HCT116 (cell line): ENCODE results near the gene HHAT. TPM values are rescaled to one million over a fixed set of nuclear protein-coding genes. Genes with fewer than 3 reads are reported as not detected.

Source experiments
- ATAC-seq: fragments of 200-7000 bp; cut with Tn5 transposase; 2 replicates; pipeline ENCODE4 v1.9.1; 2020; ENCODE audit warnings: mild to moderate bottlenecking, moderate library complexity
- BruUV-seq: library from RNA; stranded (reverse); fragments of 400-500 nt; replicated peaks from 2 replicates; lab custom pipeline; 2021; lab: Mats Ljungman, UMichigan
- CTCF ChIA-PET: fragments of 300-600 bp; sonication (Branson Sonifier 250); formaldehyde crosslinking; loops from one replicate; lab custom pipeline; 2021; ENCODE audit warnings: antibody characterized with exemption; lab: Charles Lee
- POLR2A ChIA-PET: fragments of 300-600, 350-600 bp; sonication (Branson Sonifier 250); formaldehyde crosslinking; loops from one replicate; lab custom pipeline; 2021; ENCODE audit warnings: antibody characterized with exemption; lab: Charles Lee
- RAD21 ChIA-PET, 2 experiments: fragments of 300-600 bp; sonication (Branson Sonifier 250); formaldehyde crosslinking; loops; one replicate each; lab custom pipeline; 2023; ENCODE audit warnings: low total read pairs in 2 of 2; ENCODE audit not compliant: uncharacterized antibody in 2 of 2, unreplicated experiment in 2 of 2, low non-redundant PET in 1 of 2; lab: Charles Lee
- DNase-seq: peaks from one replicate; pipeline ENCODE4 v3.0.0-alpha.2; 2010; ENCODE audit warnings: low read depth, low spot score
- H2AFZ ChIP-seq: fragments of 200-600 bp; shearing (Covaris generic), sonication (generic); 2 replicates; pipeline ENCODE4 v1.6.1; 2017; ENCODE audit warnings: low read depth, mixed run types, mixed read lengths, antibody characterized with exemption, low read length; ENCODE audit not compliant: poor library complexity, severe bottlenecking
- H3K27ac ChIP-seq: 2 replicates; pipeline ENCODE4 v1.5.1; 2012; ENCODE audit warnings: low read depth, low read length
- H3K27me3 ChIP-seq: fragments of 200-600 bp; sonication (generic); 2 replicates; pipeline ENCODE4 v1.6.1; 2016; ENCODE audit warnings: mixed run types, low read length, mixed read lengths; ENCODE audit not compliant: insufficient read depth
- H3K36me3 ChIP-seq, 2 experiments: fragments of 200-500 bp in 1 of 2; fragments of 200-600 bp in 1 of 2; sonication (Bioruptor generic) in 1 of 2; sonication (generic) in 1 of 2; 2 replicates each; pipeline versions ENCODE4 v1.5.1 to v1.6.1; 2014 to 2016; ENCODE audit warnings: low read length in 2 of 2, inconsistent platforms in 1 of 2, mixed read lengths in 1 of 2, mixed run types in 1 of 2; ENCODE audit not compliant: insufficient read depth in 2 of 2, control insufficient read depth in 1 of 2
- H3K4me1 ChIP-seq, 2 experiments: fragments of 200-600 bp in 1 of 2; sonication (generic) in 1 of 2; 2 replicates each; pipeline versions ENCODE4 v1.5.1 to v1.6.1; 2012 to 2017; ENCODE audit warnings: low read length in 2 of 2, inconsistent platforms in 1 of 2, mild to moderate bottlenecking in 1 of 2, mixed read lengths in 1 of 2, mixed run types in 1 of 2, moderate library complexity in 1 of 2; ENCODE audit not compliant: insufficient read depth in 2 of 2, control insufficient read depth in 1 of 2
- H3K4me2 ChIP-seq: fragments of 200-600 bp; sonication (generic); 2 replicates; pipeline ENCODE4 v1.6.1; 2017; ENCODE audit warnings: mixed run types, low read length, mixed read lengths
- H3K4me3 ChIP-seq, 2 experiments: fragments of 200-600 bp in 1 of 2; sonication (generic) in 1 of 2; replicated peaks in 1 of 2; 2 replicates each; pipeline ENCODE4 v1.5.1; 2011 to 2016; ENCODE audit warnings: low read length in 2 of 2, control low read depth in 1 of 2, low read depth in 1 of 2, mild to moderate bottlenecking in 1 of 2, mixed read lengths in 1 of 2, mixed run types in 1 of 2
- H3K79me2 ChIP-seq: fragments of 200-600 bp; sonication (generic); 2 replicates; pipeline ENCODE4 v1.6.1; 2017; ENCODE audit warnings: mild to moderate bottlenecking, mixed run types, low read length, moderate library complexity, mixed read lengths; ENCODE audit not compliant: insufficient read depth
- H3K9ac ChIP-seq: fragments of 200-600 bp; sonication (generic); 2 replicates; pipeline ENCODE4 v1.6.1; 2016; ENCODE audit warnings: low read length, mixed read lengths
- H3K9me2 ChIP-seq: fragments of 200-600 bp; sonication (generic), shearing (Covaris generic); 2 replicates; pipeline ENCODE4 v1.6.1; 2017; ENCODE audit warnings: mixed run types, mild to moderate bottlenecking, moderate library complexity; ENCODE audit not compliant: insufficient read depth
- H3K9me3 ChIP-seq, 2 experiments: fragments of 200-500 bp in 1 of 2; fragments of 200-600 bp in 1 of 2; sonication (Bioruptor generic) in 1 of 2; sonication (generic) in 1 of 2; 2 replicates each; pipeline ENCODE4 v1.6.1; 2014 to 2017; ENCODE audit warnings: low read length in 2 of 2, mixed read lengths in 2 of 2, inconsistent platforms in 1 of 2, low read depth in 1 of 2, mild to moderate bottlenecking in 1 of 2, mixed run types in 1 of 2, moderate library complexity in 1 of 2; ENCODE audit not compliant: control insufficient read depth in 1 of 2, insufficient read depth in 1 of 2
- H4K20me1 ChIP-seq: fragments of 200-600 bp; sonication (generic), shearing (Covaris generic); 2 replicates; pipeline ENCODE4 v1.6.1; 2017; ENCODE audit warnings: mixed run types, mild to moderate bottlenecking, moderate library complexity; ENCODE audit not compliant: insufficient read depth
- CEBPB ChIP-seq: IDR thresholded peaks from 2 replicates; pipeline ENCODE4 v1.6.1; 2012; ENCODE audit warnings: low read depth
- CTCF ChIP-seq, 3 experiments: fragments of 200-600 bp in 1 of 3; sonication (generic) in 1 of 3; IDR thresholded peaks in 2 of 3; conservative IDR thresholded peaks in 1 of 3; 2 replicates each; pipeline ENCODE4 v1.5.1; 2012 to 2017; ENCODE audit warnings: low read depth in 2 of 3, low read length in 2 of 3, antibody characterized with exemption in 1 of 3, borderline replicate concordance in 1 of 3, control low read depth in 1 of 3, mild to moderate bottlenecking in 1 of 3, mixed read lengths in 1 of 3, mixed run types in 1 of 3, moderate library complexity in 1 of 3; ENCODE audit not compliant: insufficient read depth in 1 of 3
- EGR1 ChIP-seq: IDR thresholded peaks from 2 replicates; pipeline ENCODE4 v1.6.1; 2012; ENCODE audit warnings: low read depth
- EZH2 ChIP-seq: fragments of 200-600 bp; sonication (generic); IDR thresholded peaks from 2 replicates; pipeline ENCODE4 v1.6.1; 2017; ENCODE audit warnings: antibody characterized with exemption, mixed run types
- EZH2phosphoT487 ChIP-seq: fragments of 200-600 bp; IDR thresholded peaks from 2 replicates; pipeline ENCODE4 v1.6.1; 2018; ENCODE audit warnings: antibody characterized with exemption, borderline replicate concordance
- FOSL1 ChIP-seq: IDR thresholded peaks from 2 replicates; pipeline ENCODE4 v1.6.1; 2012; ENCODE audit warnings: low read depth
- SP1 ChIP-seq: IDR thresholded peaks from 2 replicates; pipeline ENCODE4 v1.6.1; 2012; ENCODE audit warnings: low read depth
- TCF7L2 ChIP-seq: IDR thresholded peaks from 2 replicates; pipeline ENCODE4 v1.7.0; 2011; ENCODE audit warnings: borderline replicate concordance, inconsistent platforms; ENCODE audit not compliant: insufficient read depth, insufficient read length; ENCODE audit errors: extremely low read depth
- YY1 ChIP-seq: IDR thresholded peaks from 2 replicates; pipeline ENCODE4 v1.6.1; 2011; ENCODE audit warnings: low read length, low read depth, moderate library complexity, mild to moderate bottlenecking; ENCODE audit not compliant: insufficient replicate concordance; ENCODE audit errors: extremely low read depth
- ZNF274 ChIP-seq: fragments of 200-500 bp; sonication (Bioruptor generic); IDR thresholded peaks from 2 replicates; pipeline ENCODE4 v1.6.1; 2014; ENCODE audit warnings: mild to moderate bottlenecking, low read depth, low read length, inconsistent platforms
- intact Hi-C: fragments of 100-400 bp; cut with micrococcal nuclease; formaldehyde crosslinking; loops from 2 replicates; pipeline ENCODE4 v1.10.0; 2022
- total RNA-seq: library from RNA; stranded (reverse); gene quantifications from one replicate; pipeline ENCODE4 v1.2.1, GENCODE V29; 2021; ENCODE audit not compliant: unreplicated experiment
- TF ChIP-seq, protein P1 (sequence below): IDR thresholded peaks from 2 replicates; pipeline ENCODE4 v1.6.1; 2012; ENCODE audit warnings: low read depth
- TF ChIP-seq, protein P2 (sequence below): IDR thresholded peaks from 2 replicates; pipeline ENCODE4 v1.6.1; 2012

HHAT gene
- total RNA-seq, 1 experiment from 2014 or later = 2.7 TPM

GRCh38 chr1:210703593-210703992, 374.9 kb downstream of the HHAT start:
- ChIA-PET CTCF (no interaction called here), POLR2A (no interaction called here), RAD21 (no interaction called here)
- Histone ChIP-seq H3K9me3 (no peaks in the 10 kb centered on the region), H3K4me1 (no peaks in the 10 kb centered on the region), H3K4me3 (no peak overlapping the region), H4K20me1 (no peaks in the 10 kb centered on the region), H2AFZ (no peak overlapping the region), H3K9ac (no peak overlapping the region), H3K36me3 (no peaks in the 10 kb centered on the region), H3K79me2 (no peaks in the 10 kb centered on the region), H3K9me2 (no peaks in the 10 kb centered on the region), H3K4me2 (no peak overlapping the region), H3K27me3 (peaks cover 49% of the 10 kb centered on the region), H3K27ac (no peak overlapping the region)
- intact Hi-C loops = no loop called here
- TF ChIP-seq EGR1 = no peak
- no peak for TF ChIP-seq CTCF (IDR thresholded peaks at IDR 0.05 in 2 of 3, conservative IDR thresholded peaks at IDR 0.05 in 1 of 3; ENCODE audit: borderline replicate concordance in 1 of 3, insufficient read depth in 1 of 3, low read depth in 2 of 3, low read length in 2 of 3)
- no peak for TF ChIP-seq SP1
- TF ChIP-seq FOSL1 = no peak
- TF ChIP-seq, protein P1, sequence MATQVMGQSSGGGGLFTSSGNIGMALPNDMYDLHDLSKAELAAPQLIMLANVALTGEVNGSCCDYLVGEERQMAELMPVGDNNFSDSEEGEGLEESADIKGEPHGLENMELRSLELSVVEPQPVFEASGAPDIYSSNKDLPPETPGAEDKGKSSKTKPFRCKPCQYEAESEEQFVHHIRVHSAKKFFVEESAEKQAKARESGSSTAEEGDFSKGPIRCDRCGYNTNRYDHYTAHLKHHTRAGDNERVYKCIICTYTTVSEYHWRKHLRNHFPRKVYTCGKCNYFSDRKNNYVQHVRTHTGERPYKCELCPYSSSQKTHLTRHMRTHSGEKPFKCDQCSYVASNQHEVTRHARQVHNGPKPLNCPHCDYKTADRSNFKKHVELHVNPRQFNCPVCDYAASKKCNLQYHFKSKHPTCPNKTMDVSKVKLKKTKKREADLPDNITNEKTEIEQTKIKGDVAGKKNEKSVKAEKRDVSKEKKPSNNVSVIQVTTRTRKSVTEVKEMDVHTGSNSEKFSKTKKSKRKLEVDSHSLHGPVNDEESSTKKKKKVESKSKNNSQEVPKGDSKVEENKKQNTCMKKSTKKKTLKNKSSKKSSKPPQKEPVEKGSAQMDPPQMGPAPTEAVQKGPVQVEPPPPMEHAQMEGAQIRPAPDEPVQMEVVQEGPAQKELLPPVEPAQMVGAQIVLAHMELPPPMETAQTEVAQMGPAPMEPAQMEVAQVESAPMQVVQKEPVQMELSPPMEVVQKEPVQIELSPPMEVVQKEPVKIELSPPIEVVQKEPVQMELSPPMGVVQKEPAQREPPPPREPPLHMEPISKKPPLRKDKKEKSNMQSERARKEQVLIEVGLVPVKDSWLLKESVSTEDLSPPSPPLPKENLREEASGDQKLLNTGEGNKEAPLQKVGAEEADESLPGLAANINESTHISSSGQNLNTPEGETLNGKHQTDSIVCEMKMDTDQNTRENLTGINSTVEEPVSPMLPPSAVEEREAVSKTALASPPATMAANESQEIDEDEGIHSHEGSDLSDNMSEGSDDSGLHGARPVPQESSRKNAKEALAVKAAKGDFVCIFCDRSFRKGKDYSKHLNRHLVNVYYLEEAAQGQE = no peak
- TF ChIP-seq EZH2 = no peak
- no peak for TF ChIP-seq ZNF274
- TF ChIP-seq YY1 = no peak
- no peak for TF ChIP-seq EZH2phosphoT487
- no peak for TF ChIP-seq CEBPB
- TF ChIP-seq, protein P2, sequence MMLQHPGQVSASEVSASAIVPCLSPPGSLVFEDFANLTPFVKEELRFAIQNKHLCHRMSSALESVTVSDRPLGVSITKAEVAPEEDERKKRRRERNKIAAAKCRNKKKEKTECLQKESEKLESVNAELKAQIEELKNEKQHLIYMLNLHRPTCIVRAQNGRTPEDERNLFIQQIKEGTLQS = no peak
- no peak for TF ChIP-seq TCF7L2
- ATAC-seq (no peak), DNase-seq (no peak)
- BruUV-seq = no TSS peak
